GM19238 (cell line): ENCODE data around the gene RIC8B.

Source experiments
- DNase-seq: peaks from one replicate; pipeline ENCODE4 v3.0.0; 2011; ENCODE audit warnings: low spot score; ENCODE audit not compliant: insufficient read length

The RIC8B gene

DNA sequence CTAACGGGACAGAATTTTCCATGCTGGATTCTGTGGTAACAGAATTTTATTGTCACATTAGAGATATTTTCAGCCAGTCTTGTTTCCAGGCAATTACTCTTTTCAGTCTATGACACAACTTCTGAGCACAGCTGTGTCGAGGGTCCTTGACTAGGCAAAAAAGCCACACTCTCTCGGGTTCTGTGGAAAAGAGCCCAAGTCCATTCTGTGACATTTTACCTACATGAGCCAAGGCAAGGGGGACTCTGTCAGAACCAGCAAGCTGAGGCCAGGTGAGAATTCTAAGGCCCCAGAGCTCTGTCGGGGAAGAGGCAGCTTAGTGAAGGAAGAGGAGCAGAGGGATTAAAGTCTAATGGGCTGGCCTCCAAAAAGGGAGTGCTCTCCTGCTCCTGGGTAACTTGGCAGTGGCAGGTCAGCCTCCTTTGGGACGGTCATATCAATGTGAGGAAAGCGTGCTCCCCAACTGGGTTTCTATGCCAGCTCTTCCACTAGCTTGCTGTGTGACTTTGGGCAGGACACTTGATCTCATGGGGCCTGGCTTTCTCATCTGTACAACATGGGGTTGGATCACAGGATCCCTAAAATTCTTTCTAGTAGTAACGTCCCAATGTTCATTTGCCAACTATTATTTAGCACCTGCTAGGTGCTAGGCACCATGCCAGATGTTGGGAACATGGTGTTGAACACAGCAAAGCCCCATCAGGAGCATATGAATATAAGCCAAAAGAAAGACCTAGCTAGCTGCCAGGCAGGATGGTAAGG lies 16.0 kb upstream of the RIC8B start:
- DNase-seq = no peak

DNA sequence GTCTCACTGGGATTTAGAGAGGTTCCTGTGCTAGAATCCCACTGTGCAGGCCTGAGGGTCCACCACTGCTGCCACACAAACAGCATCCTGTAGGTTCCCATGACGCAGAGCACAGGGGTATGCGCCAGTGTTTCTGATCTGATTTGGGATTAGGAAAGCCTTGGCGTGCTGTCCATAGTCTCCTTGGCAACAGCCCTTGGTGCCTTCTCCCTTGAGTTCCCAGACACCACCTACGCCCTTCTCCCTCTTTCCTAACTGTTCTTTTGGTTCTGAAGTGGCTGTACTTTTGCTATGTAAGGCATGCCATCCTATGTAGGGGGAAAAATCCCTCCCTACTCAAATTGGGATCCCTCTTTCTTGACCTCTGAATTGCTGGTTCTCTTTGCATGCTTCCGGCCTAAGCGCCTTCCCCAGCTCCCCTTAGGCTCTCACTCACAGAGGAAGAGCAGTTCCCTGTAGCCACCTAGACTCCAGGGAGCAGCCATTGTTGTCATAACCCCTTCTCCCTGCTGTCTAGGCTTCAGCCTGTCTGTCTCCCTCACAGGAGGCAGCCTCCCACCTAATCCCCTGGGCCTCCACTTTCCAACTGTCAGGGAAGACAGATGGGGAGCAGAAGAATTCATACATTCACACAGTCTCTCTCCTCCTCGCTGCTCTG lies 14.8 kb upstream of the RIC8B start:
- DNase-seq = no peak

DNA sequence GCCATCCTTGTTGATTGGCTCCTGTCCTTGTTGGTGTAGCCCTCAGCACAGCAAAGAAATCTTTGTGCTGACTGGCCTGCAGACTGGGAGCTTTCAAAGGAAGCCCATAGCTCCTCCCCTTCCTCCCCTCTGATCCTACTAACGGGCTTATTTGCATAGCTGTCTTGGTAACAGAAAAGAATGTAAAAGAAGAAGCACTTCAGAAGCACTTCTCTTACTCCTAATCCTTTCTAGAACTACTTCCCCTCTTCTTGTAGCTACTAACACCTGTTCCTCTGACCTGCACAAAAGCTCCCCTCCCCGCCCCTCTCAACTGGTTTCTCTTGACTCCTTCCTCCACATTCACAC lies 14.3 kb upstream of the RIC8B start:
- peak; percentile 71 for DNase-seq

DNA sequence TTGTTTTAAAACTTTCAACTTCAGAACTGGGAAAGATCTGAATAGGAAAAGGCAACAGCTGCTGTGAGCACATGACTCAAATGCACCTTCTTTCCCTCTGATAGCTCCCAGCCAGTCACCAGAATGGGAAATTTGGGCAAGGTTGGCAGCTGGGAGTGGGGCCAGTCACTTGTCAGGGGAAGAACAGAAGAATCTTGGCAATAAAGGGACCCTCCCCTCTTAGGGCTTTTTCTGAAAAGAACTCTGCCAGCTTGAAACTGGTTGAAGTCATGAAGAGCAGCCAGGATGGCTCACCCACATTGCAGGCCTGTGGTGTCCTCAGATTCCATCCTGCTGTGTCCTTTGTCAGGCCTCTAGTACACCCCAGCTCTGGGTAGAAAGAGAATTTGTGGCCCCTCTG lies 10.3 kb upstream of the RIC8B start:
- DNase-seq = no peak

DNA sequence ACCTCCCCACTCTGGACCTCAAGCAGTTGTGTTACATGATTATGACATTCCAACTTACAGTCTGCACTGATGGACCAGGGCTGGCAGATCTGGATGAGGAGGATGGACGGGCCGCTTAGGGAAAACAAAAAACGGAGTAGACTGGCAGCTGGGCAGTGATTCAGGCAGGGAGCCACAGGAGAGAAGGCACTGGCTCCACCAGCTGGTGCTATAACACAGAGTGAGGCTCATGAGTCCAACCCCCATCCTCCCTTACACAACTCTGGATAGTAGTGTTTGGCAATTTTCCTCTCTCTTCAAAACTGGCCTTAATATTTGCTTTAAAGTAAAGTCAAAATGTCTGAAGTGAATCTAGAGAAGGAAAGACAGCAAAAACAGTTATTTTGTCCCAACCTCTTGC lies 9.7 kb upstream of the RIC8B start:
- DNase-seq = no peak

DNA sequence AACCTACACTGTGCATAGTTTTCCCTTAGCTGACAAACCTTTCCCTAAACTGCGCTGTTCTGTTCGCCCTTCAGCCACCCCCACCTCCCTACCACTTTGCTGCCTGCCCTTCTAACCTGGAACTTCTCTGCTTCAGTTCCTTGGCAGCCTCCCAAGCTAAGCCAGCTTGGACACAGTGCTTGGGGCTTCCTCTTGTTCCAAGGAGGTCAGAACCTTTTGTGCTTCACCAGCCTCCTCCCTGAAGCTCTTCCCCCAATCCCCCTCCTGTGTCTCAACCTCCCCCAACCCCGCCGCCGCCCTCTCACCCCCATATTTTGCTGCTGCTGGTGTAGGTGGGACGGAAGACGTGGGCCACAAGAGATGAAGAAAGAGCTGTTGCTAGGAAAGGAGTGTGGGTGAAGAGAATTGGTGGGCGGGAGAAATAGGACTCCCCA lies 8.1 kb upstream of the RIC8B start:
- no peak for DNase-seq

DNA sequence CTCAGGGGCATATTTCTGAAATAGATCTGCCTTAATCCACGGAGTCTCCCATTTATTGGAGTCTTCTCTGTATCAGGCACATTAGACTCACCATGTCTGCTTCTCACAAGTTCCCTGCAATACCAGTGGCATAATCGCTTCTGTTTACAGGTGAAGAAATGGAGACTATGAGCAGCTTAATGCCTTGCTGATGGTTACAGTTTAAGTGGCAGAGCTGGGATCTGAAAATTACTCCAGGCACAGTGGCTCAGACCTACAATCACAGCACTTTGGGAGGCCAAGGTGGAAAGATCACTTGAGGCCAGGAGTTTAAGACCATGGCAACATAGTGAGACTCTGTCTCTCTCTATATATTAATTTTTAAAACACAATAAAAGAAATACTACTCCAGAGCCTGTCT lies 7.3 kb upstream of the RIC8B start:
- DNase-seq = no peak

DNA sequence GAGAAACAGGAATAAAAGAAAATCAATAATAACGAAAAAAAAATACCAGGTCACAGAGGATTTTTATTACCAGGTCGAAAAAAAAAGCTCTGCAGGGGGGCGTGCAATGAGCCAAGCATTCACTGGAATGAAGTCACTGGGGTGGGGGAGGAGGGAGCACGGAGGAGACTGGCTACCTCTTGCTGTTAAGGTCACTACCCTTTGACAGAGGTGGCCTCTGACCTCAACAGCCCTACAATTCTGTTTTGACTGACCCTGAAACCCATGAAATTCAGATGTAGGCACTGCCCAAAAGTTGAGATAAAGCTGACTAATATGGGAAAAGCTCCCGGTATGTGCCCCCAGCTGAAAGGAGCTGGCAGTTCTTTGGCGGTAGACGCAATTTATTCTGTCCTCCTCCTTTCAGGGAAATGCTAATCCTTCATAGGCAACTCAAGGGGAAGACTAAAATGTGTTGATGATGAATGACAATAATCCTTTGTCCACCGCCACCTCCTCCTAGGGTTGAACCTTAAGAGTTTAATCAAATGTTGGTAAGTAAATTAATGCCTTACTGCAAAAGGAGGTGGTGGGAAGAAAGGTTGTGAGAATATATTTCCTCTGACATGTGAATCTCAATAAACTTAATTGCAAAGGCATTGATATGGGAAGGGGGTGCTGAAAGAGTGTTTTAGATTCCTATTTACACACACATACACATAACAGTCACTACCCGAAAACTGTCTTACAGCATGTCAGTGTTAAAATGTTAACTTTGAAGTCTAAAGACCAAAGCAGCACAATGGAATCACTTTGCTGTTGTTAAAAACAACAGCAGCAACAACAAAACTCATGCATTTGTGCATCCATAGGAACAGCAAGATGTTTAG lies 6.3 kb upstream of the RIC8B start:
- DNase-seq = no peak

DNA sequence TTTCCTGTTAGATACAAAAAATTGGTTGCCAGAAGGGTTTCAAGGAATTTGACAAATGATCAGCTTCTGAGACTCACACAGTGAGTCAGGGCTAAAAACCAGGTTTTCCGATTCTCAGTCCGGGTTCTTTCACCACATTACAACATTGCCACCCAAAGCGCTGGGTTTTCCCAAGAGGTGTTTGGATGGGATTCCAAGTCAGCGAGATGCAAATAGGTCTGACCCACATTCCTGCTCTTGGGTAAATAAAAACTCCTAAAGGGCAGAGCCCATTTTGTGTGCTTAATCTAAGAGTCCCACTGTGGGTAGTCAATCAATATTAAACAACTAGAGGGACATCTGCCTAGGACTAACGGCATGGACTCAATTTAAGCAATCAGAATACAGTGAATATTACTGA lies 5.4 kb upstream of the RIC8B start:
- no peak for DNase-seq

DNA sequence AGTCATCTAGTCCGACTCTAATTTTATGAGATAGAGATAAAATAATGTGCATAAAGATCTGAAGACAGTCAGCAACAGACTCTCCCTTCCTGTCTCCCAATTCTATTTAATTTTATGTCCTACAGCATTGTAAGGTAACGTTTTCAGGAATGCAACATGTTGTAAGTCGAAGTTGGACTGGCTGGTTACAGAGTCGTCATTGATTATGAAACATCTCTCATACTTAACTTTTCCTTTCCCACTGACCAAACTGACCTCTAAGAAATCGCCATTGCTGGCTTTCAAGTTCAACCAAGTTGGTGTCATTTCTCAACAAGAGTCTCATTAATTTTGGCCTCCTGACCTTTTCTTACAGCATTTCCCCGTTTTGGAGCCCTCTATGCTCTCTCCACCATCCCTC lies 4.9 kb upstream of the RIC8B start:
- no peak for DNase-seq

DNA sequence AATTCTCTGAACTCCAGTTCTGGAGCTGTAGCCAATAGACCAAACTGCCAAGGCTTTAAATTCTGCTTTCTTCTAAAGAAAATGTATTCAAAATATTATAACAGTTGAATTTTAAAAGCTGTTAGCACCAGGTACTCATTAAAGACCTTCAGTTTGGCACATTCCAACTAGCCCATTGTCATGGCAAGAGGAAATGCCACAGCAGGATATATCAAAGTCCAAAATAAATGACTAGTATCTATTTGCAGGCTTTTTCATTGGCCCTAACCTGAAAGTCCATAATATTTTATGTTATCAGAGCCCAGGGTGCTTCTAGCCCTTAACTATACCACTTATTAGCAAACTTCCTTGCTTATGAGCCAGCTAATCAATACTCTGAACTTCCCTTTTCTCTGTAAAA lies 3.1 kb upstream of the RIC8B start:
- DNase-seq = no peak

DNA sequence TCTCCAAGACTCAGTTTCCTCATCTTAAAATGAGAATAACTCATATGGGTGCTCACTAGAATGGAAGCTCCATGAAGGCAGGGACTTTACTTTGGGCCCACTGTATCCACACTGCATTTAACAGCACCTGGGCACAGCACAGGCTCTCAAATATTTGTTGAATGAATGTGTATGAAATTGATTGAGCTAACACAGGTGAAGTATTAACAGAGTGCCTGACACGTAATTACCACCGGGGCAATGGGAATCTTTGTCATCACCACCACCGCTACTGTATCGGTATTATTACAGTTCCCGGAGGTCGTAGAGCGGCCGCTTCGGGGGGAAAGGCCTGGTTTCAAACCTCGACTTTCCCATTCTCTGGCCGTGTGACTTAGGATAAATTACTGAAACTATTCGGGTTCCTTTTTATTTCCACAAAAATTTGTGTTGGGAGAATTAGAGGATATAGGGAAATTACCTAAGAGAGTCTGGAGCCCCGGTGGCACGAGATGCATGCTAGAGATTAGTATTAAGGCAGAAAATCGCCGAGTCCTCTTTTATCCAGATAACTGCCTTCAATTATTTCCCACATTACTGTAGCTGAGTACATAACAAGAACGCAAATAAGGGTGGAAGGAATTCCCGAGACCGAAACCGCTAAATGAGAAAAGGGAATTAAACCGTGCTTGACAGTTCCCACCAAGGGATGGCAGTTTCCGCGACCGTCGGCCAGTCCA lies 1.0 kb upstream of the RIC8B start:
- DNase-seq = no peak

DNA sequence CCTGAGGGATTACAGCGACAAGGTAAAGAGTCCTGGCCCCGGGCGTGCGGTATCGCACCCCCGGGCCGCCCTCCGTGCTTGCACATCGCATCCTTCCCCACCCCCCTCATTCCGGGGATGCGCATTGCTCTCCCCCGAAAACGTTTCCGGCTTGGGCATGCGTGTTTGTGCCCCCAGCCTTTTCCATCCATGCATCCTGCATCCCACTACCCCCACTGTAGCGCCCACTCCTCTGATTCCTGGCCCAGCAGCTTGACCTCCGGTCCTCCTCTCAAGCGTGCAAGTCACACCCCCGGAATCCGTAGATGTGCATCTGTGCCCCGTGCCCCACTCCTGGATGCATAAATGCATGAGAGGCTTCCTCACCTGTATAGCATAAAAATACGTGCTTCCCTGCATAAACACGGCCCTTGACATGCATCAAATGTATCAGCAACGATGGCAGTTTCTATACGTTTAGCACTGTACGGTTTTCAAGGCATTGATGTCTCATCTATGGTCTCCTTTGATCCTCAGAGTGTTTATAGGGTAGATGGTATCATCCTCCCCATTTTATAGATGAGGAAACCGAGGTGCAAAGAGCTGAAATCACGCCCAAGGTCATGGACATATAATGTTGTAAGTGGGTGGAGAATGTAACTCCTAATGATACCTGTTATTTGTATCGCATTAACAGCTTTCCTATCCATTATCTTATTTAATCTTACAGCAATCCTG lies 484 bp downstream of the RIC8B start:
- DNase-seq = peak; percentile 30

DNA sequence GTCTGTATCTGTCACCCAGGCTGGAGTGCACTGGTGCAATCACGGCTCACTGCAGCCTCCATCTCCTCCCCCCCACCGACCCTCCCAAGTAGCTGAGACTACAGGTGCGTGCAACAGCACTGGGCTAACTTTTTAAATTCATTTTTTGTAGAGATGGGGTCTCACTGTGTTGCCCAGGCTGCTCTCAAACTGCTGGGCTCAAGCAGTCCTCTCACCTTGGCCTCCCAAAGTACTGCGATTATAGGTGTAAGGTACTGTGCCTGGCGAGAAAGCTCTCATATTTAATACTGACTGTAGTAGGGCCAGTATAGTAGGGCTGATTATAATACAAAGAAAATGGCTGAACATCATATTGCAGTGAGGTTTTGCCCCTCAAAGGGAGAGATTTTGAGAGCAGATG lies 2.4 kb downstream of the RIC8B start:
- DNase-seq = no peak

DNA sequence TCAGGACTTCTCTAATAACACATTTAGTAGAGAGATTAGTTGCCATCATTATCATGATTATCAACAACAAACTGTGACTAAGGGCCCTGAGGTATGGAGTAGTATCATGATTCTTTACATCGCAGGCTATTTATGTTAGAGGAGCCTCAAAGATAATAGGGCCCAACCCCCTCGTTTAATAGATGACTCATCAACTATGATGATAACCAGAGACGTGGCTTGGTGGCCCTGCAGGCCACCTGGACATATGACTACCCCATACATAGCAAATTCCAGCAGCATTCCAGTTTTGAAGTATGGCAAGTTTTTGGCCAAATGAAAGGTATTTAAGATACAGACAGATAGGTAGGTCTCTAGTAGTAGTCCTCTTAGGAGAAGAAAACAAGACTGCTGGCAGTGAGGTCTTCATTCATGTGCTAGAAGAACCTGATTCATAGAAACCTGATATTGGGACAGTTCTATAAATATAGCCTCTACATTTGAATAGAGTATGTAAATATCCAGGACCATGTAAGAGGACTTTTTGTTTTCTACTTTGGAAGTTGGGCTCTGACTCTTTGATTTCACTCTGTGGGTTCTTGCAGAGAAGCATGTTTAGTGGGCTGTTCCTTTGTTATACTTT lies 5.6 kb downstream of the RIC8B start:
- no peak for DNase-seq

DNA sequence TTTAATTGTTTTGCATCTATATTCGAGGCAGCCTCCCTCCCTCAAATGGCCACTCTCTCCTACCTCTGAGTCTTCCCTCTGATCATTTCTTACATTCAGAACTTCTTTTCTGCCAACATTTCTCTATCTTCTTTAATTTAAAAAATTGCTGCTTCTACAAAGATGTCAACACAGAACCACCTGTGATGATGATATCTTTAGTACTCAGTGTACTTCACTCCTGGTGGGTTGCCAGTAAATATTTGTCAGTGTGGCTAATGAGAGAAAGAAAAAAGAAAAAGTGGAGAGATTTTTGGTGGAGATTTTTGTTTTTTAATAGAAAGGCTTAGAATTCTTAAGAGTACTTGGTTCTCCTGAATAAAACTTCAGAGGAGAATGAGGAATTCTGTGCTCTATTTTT lies 8.1 kb downstream of the RIC8B start:
- DNase-seq = no peak

DNA sequence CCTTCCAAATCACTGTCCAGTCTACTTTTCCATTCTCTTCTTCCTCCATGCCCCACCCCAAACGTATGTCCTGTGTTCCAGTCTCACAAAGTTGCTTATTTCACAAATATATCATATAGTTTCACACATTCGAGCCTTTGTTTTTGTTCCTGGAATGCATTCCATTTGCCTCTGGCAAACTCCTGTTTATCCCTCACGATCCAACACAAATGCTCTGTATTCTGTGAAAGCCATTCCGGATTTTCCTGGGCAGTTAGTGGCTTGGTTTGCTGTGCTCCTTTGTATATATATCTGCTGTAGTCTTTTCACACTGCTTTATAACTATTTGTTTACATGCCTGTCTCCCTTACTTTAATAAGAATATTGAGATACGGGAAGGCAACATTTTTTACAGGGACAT lies 9.0 kb downstream of the RIC8B start:
- no peak for DNase-seq

DNA sequence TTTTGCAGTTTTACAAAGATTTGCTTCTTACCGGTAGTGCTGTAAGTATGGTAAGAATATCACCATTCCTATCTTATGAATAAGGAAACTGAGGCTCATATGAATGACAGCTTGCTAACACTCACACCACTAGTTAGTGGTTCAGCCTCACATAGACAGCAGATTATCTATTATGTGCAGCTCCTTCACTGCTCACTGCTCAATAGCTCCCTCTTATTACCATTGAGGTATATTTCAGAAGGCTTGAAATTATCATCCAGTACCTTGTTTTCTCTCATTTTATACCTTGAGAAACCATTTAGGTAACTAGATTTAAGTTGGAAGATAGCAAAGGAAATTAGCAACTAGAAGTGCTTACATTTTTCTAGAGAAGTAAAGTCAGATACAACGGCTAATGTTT lies 15.5 kb downstream of the RIC8B start:
- DNase-seq = no peak

DNA sequence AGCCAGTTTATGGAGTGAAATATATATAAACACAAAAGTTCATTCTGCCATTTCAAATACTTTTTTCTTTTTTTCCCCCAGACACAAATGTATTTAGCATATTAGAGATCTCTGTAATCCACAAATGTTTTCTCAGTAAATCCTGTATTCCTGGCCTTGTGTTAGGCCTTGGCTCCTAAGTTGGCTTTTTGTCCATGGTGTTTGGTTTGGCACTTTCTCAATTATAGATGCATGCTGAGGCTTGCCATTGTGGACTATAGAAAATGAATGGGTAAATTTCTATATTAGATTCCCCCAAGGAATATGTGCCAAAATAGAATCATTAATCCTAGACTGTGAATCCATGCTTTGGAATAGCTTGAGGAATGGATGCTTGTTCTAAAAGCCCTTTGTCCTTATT lies 17.0 kb downstream of the RIC8B start:
- DNase-seq = no peak

DNA sequence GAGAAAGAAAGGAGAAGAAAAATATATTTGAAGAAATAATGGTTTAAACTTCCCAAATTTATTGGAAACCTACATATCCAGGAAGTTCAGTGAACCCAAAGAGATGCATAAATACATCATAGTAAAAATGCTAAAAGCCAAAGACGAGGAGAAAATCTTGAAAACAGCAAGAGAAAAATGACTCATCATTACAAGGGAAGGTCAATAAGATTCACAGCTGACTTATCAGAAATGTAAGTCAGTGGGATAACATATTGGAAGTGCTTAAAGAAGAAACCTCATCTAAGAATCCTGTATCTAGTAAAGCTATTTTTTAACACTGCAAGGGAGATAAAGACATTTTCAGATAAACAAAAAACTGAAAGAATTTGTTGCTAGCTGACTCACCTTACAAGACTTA lies 19.9 kb downstream of the RIC8B start:
- no peak for DNase-seq
